GM18502 (cell line): Measurements from ENCODE around the gene PIMREG.

Source experiments
- ATAC-seq: cut with Tn5 transposase; IDR thresholded peaks from one replicate; pipeline ENCODE4 v1.9.1; 2021; ENCODE audit warnings: mild to moderate bottlenecking; ENCODE audit not compliant: unreplicated experiment, poor library complexity

Gene PIMREG, protein sequence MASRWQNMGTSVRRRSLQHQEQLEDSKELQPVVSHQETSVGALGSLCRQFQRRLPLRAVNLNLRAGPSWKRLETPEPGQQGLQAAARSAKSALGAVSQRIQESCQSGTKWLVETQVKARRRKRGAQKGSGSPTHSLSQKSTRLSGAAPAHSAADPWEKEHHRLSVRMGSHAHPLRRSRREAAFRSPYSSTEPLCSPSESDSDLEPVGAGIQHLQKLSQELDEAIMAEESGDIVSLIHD

DNA sequence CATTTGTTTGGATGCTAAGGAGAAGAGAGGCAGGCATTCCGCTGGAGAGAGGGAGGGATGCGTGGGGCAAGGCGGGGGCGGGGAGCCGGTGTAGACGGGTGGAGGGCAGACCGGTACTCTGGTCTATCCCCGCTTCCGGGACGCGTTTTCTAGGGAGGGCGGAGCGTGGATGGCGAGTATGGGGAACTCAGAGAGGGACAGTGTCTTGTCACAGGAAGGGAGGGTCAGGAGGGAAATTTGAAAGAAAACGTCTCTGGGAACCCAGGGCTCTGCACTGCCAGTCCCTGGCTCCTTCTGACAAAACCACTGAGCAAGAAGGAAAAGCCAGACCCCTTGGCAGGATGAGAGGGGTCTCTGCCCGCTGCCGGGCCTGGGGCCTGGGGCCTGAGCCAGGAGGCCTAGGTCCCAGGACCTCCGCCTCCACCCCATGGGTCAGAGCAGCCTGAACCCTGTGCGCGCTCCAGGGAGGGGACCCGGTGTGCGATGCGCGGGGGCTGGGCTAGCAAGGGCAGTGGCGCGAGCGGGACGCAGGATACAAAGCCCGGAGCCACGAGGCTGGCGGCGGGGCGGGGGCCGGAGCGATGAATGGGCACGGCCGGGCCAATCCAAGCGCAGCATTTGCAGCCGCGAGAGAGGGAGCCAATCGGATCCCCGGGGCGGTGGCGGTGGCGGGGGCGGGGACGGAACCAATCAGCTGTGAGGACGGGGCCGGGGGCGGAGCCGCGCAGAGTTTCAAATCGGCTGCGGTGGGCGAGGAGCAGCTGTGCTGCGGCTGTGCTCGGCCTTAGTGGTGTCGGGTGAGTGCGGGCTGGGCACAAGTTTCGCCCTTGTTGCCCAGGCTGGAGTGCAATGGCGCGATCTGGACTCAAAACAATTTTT, at the start of gene PIMREG:
PIMREG (plus strand) TSS at position 764 of the 879 bp plus-strand sequence. CDS start 656 bp downstream, outside the sequence.
- peak; percentile 87 for ATAC-seq

DNA sequence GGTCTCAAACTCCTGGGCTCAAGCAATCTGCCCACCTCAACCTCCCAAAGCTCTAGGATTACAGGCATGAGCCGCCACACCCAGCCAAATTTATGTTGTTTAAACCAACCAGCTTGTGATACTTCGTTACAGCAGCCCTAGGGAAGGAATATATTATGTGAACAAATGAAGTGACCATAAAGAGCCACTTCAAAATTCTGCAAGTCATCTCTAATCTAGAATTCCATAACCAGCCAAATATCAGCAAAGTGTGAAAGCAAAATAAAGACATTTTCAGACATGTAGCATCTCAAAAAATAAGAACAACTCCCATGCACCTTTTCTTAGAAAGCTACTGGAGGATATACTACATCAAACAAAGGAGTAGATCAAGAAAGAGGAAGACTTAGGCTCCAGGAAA, 45.3 kb upstream of the PIMREG start:
- ATAC-seq, result no peak

DNA sequence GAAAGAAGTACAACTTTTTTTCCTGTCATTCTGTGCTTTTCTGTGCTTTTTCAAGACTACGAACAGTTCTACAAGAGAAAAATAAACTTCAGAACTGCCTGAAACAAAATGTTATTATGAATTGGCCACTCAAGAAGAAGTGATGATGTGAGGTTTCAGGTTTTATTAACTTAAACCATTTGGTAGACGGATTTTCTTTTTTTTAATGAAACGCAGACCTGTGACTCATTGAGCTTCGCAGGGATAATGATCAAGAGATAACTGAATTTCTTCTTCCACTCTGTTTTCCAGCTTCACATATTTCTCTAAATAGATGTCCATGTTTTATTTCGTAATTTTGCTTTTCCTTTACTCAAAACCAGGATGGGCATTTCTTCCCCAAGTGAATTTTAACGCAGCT, 42.0 kb upstream of the PIMREG start:
- ATAC-seq, result no peak

DNA sequence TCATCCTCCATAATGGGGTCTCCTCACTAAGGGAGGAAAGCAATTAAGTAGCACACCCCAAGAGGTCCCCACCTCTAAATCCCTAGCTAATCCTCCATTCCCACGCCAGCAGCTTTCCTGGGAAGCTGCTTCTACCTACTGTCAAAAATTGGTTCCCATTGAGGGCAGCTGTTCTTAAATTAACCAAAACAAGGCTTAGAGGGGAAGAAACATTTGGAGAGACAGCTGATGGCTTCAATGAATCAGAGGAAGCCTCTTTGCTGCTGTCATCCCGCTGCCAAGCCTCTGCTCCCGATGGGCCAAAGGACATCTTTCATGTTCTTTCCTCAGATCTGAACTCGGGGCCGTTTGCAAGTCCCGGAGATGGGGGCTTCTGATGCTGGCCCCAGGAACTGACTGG, 36.0 kb upstream of the PIMREG start:
- no peak for ATAC-seq

DNA sequence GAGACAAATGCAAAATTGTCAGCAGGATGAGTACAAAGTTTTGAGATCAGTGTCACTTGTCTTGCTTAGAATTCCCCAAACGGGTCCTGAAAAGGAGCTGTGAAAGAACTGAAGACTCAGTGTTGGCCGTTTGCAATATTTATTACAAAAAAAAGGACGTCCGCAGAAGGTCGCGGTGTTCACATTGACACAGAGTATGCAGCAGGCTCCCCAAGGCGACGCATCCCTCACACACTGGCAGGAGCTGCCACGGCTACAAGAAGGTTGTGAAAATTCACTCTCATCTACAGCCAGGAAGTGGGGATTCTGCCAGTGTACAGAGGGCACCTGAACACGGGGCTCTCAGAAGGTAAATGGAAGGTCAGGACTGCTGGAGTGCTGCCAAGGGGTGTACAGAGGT, 35.5 kb upstream of the PIMREG start:
- no peak for ATAC-seq

DNA sequence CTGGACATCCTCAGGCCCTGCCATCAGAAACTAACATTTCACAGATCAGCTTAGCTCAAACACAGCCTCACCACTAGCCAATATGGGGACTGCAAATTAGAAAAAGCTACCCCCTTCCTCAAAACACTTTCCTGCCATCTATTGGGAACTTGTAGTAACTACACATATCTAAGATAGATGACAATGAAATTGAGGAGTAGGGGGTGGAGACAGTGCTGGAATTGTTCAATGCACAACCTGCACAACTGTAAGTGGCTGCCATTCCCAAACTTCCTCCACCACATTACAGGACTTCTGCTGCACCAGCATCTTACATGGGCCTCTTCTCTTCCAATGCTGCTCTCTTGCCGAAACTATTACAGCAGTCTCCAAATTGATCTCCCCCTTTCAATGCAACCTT, 31.2 kb upstream of the PIMREG start:
- no peak for ATAC-seq

DNA sequence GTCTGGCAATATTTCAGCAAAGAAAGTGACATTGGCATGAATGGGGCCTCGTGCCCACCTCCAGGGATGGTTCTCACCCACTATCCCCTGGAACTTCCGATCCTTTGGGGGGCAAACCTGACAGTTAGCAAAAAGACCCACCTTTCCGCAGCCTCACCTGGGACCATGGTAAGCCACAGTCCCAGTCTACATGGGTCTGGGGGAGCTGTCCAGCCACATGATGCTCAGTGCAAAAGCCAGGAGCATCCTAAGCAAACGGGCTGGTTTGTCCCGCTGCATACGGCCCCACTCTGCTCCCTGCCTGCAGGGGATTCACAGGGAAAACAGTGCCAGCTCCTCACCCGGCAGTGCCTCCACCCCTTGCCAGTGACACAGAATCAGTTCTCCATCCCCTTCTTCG, 28.6 kb upstream of the PIMREG start:
- no peak for ATAC-seq

DNA sequence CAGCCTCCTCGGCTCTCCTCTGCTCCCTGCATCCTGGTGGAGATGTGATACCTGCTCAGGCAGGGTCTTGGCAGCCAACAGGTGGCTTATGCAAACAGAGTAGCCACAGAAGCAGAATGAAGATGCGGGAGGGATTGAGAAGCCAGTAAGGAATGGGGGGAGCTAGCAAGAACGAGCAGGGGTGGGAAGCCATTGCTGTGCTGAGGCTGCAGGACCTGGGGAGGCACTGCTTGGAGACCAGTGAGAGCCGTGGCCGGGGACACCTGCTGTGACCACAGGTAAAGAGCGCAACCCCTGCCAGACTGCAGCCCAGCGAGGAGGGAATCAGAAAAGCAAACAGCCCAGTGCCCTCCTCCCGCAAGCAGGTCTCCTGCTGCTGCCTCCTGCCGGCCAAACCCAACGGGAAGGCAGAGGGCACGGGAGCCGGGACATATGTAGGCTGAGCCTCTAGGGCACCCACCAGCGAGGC, 24.0 kb upstream of the PIMREG start:
- ATAC-seq, result no peak

DNA sequence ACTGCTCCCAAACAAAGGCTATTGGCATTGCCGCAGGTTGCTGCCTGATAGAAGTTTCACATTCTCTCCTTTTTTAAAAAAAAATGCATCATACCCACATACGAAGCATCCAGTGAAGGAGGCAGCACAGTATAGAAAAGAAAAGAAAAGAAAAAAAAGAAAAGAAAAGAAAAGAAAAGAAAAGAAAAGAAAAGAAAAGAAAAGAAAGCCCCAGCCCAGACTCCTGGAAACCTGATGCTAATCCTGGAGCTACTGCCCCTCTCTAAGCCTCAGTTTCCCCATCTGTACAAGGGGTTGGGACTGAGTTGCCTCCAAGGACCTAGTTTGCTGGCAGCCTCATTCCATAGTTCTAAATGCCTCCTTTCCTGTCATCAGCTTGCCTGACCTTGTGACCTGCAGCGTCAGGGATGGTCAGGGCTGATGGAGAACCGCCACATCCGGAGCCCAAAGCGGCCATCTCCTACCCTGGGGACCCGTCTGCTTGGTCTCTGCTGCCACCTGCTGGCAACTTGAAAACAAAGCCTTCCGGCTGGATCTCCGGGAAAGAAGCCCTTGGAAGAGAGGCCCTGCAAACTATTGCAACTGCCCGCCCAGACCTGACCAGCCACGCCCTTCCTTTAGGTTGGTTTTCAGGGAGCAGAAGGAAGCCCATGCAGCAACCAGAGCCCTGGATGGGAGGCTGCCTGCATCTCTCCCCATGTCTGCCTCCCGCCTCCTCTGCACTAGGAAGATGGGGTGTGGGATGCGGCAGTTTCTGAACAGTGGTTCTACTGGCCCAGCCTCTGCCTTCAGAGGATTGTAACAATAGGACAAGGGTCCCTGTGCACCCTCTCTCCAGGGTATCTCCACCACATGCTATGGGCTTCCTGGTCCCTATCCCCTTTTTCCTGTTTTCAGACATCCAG, 22.3 kb upstream of the PIMREG start:
- no peak for ATAC-seq

DNA sequence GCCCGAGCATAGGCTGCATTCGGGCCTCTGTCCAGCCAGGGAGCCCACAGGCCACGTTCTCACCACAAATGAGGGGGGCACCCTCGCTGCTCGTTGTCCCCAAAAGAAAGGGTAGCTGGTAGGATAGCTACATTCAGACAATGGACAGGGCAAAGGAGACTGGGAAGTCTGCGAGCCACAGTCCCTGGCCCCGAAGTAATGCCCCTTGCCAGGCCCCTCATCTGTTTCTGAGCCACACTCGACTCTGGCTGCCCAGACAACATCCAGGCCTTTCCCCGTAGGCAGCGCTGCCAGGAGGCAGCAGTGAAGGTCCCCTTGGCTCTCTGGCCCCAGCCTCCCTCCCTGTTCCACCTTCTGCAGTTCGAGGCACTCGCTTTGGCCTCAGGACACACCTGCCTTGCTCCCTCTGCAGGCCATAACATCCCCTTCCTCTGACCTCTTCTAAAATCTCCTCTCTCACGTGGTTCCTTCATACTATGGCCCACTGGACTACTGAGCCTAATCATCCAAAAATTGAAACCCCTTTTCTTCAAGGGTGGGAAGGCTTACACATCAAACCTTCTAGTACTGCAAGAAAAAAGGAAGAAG, 21.5 kb upstream of the PIMREG start:
- no peak for ATAC-seq

DNA sequence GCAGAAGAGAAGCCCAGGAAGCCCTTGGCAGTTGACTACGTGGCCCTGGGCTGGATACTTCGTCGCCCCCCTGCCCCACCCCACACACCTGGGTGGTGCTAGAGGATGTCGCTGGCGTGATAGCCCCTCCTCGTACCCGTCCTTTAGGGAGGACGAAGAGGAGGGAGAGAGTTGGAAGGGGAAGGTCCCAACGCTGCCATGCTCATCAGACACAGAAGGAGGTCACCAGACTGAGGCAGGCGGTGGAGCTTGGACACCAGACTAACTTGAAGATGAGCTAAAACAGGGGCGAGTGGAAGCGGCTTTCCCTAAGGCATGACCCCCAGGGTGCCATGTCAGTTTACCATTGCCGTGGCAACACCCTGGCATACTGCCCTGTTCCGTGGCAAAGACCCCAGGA, 20.3 kb upstream of the PIMREG start:
- no peak for ATAC-seq

DNA sequence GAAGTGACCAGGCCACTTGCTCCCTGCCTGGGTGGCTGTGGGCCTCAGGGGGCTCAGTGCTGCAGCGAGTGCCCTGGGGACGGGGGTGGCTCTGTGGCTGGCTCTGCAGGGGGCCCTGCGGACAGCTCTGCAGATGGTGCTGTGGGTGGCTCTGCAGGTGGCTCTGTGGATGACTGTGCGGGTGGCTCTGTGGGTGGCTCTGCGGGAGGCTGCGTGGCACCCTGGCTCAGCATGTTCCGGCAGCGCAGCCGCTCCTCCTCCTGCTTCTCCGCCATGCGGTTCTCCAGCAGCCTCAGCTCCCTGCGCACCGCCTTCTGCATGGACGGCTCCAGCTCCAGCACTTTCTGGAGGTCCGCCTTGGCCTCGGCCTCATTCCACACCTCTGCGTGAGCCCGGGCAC, 18.8 kb upstream of the PIMREG start:
- ATAC-seq, result no peak

DNA sequence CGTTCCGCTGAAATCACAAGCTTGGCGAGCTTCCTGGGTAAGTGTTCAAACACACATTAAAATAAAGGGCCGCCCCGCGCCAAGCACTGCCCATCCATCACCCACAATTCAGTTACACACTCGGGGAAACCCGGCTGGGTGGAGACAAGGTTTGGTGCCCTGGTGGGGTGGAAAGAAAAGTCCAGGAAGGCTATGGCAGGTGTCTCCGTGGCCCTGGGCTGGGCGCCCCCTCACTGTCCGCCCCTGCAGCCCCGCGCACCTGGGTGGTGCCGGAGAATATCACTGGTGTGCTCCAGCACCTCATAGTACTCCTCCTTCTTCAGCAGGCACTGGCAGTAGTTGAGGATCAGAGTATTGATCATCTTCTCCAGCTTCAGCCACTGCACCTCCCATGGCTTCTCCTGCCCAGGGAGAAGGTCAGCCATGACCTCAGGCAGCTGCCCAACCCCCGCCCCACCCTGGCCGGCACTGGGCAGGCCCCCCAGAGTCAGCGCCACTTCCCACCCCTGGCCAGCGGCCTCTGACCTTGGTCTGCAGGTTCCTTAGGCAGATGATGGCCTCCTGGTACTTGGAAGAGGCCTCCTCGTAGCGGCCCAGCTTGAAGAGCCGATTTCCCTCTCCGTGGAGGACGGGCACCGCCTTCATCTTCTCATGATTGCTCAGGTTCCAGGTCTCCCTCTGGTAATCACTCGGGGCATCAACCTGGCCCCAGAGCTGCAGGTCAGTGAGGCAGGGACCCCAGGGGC, 17.7 kb upstream of the PIMREG start:
- ATAC-seq, result no peak

DNA sequence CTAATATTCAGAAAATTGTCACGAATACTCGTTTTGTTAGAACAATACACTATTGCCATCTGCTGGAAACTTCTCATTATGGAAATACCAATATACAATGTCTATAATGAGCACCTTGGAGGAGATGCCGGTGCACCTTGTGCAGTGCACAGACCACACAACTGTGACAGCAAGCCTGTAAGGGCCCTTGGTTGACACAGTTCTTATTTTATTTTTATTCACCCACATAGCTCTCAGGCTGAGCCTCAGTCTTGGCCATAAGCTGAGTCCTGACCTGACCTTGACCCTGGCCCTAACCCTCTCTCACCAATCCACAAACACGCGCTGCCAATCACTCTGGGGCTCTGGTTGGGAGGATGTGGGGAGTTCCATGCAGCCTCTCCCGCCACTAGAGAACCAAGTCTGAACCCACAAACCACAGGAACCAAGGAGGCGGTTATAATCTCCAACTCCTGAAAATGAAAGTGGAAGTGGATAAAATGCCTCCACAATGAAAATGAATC, 16.9 kb upstream of the PIMREG start:
- ATAC-seq, result no peak

DNA sequence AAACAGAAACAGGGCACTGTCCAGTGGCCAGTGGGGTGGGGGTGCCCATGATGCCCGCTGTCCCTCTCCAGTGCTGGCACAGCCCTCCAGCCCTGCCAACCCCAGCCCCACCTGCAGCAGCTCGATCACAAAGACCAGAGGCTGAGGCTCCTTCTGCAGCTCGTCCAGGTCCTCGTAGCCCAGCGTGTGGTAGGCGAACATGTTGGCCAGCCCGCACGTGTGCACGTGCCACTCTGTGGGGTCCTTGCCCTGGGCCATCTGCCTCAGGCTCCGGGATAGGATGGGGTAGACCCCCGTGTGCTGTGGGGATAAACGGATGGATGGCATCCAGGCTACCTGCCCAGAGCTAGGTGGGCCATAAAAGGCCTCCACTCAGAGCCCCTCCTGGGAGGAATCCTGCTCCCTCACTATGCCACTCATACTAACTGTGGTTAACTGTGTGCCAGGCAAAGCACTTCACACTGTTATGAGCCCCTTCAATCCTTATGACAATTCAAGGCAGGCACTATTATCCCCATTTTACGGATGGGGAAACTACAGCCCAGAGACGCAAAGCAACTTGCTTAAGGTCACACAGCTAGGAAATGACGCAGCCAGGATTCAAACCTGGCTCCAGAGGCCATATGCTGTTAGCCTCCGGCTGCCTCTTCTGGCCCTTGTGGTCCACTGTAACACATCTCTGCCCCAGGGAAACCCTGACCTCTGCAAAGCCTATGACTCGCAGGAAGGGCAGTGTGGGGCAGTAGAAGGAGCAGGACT, 15.9 kb upstream of the PIMREG start:
- no peak for ATAC-seq

DNA sequence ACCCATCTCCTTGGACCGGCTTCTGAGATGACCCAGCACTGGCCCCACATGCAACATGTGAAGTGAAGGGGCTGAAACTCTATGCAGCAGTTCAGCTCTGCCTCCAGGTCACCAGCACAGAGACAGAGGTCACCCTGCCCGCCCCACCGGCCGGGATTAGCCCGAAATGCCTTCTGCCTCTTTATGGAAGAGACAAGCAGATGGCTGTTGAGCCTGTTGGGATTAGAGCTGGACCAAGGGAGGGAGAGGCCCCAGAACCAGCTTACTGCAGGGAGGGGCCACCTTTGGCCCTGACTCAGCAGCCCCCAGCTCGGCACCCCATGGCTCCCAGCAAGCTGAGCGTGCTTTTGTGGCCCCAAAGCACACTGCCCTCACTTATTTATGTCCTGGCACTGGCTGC, 15.0 kb upstream of the PIMREG start:
- no peak for ATAC-seq

DNA sequence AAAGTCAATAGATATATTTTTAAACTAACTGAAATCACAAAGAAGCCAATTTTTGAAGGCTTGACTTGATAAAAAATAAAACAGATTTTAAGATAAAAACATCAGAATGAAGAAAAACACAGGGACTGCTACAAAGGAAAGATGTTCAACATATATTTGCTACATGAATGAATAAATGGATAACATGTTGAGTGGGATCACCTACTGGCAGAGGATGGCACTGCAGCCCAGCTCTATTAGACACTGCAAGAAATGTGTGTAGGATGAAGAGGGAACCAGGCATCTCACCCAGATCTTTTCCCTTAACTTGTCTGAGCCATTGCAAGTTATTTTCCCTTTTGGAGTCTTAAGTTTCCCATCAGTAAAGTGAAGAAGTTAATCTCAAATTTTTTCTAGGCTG, 13.5 kb upstream of the PIMREG start:
- ATAC-seq, result no peak

DNA sequence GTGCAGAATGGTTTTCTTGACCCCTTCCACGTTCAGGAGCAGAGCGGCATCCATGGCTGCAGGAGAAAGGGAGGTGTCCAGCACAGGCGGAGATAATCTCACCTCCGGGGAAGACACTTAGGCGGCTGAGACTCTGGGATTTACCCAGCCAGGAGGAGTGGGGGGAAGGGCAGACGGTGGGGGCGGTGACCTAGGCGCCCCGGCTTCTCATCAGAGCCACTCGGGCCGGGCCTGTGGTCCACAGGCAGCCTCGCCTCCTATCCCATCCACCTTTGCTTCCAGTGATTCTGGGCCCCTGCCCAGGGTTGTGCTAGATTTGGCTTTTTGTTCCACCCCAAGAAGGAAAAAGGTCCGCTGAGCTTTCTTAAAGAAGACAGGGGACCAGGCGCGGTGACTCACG, 9.2 kb upstream of the PIMREG start, which contains the start of gene AIPL1:
AIPL1 (minus strand) TSS at position 71 of the 400 bp plus-strand sequence; CDS start at position 54, 17 bp downstream.
- ATAC-seq, result no peak

DNA sequence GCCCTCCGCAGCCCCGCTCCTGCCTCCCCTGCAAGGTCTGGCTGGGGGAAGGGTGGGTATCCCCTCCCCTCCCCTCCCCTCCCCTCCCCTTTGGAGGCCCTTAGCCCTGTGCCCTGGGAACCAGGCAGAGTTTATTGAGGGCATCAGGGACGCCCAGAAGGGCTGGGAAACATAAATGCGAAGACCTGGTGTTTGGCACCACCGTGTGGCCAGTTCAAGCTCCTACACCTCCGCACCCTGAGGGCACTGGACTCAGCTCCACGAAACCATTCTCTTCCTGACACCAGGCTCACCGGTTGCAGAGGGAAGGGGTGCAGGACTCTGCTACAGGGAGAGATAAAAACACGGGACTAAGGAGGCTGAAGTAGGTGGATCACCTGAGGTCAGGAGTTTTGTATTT, 8.3 kb upstream of the PIMREG start:
- no peak for ATAC-seq
